CD4-positive, alpha-beta T cell treated with Interleukin-17A for 1 hour (primary cell): ENCODE results near the gene AP1S1.
"Not testable (repeated sequence)": the region's sequence is repeated elsewhere in the genome, so short reads cannot be mapped to it uniquely, and the experiment has no call there.

Source experiments
- DNase-seq: peaks from one replicate; pipeline ENCODE4 v3.0.0-alpha.2; 2020

AP1S1 gene

GRCh38 chr7:101153969-101154692, at the start of gene AP1S1:
Gene AP1S1 (plus strand): TSS chr7:101154476. CDS start chr7:101154515, 39 bp downstream.
- DNase-seq = peak; percentile 96

GRCh38 chr7:101104799-101105198, 49.5 kb upstream of the AP1S1 start:
- DNase-seq = no peak

GRCh38 chr7:101105248-101105647, 49.0 kb upstream of the AP1S1 start:
- not testable (repeated sequence) for DNase-seq

GRCh38 chr7:101106386-101106785, 47.9 kb upstream of the AP1S1 start:
- DNase-seq = no peak

GRCh38 chr7:101108330-101108857, 45.9 kb upstream of the AP1S1 start:
- no peak for DNase-seq

GRCh38 chr7:101108961-101109360, 45.3 kb upstream of the AP1S1 start:
- DNase-seq = no peak

GRCh38 chr7:101109368-101109767, 44.9 kb upstream of the AP1S1 start:
- no peak for DNase-seq

- DNase-seq = no peak
These were observed 43.0 kb upstream of the AP1S1 start for GRCh38 chr7:101111261-101111660.

- DNase-seq = no peak
These were observed 42.0 kb upstream of the AP1S1 start for GRCh38 chr7:101112233-101112632.

- DNase-seq = not testable (repeated sequence)
These were observed 41.1 kb upstream of the AP1S1 start for GRCh38 chr7:101113140-101113539.

- no peak for DNase-seq
These were observed 40.4 kb upstream of the AP1S1 start for GRCh38 chr7:101113836-101114235.

GRCh38 chr7:101114492-101114891, 39.8 kb upstream of the AP1S1 start:
- DNase-seq = no peak

- DNase-seq = no peak
These were observed 39.1 kb upstream of the AP1S1 start for GRCh38 chr7:101115215-101115614.

GRCh38 chr7:101116898-101117297, 37.4 kb upstream of the AP1S1 start:
- no peak for DNase-seq

- DNase-seq = no peak
These were observed 35.4 kb upstream of the AP1S1 start for GRCh38 chr7:101118856-101119255.

- no peak for DNase-seq
These were observed 34.4 kb upstream of the AP1S1 start for GRCh38 chr7:101119876-101120275.

GRCh38 chr7:101120315-101120714, 34.0 kb upstream of the AP1S1 start:
- no peak for DNase-seq

- DNase-seq = not testable (repeated sequence)
These were observed 32.7 kb upstream of the AP1S1 start for GRCh38 chr7:101121631-101121990.

- no peak for DNase-seq
These were observed 32.0 kb upstream of the AP1S1 start for GRCh38 chr7:101121991-101122932.

- DNase-seq = no peak
These were observed 31.2 kb upstream of the AP1S1 start for GRCh38 chr7:101122933-101123702.

- DNase-seq = no peak
These were observed 30.6 kb upstream of the AP1S1 start for GRCh38 chr7:101123703-101124068.

GRCh38 chr7:101124376-101125056, 29.8 kb upstream of the AP1S1 start:
- no peak for DNase-seq
